ENCODE measurements around the gene RAPGEF4. TPM values are rescaled to one million over a fixed set of nuclear protein-coding genes. Genes with fewer than 3 reads are reported as not detected.

RAPGEF4 gene
- total and polyA plus RNA-seq, 2 donors (not counting 1 experiment from before 2014, with no cell fraction given): 0.22 to 0.30 TPM

GRCh38 chr2:173045181-173045580, 309.5 kb downstream of the RAPGEF4 start:
- no peak for TF ChIP-seq CTCF (IDR thresholded peaks at IDR 0.05)
- TF ChIP-seq EZH2 (IDR thresholded peaks at IDR 0.05; ENCODE audit: borderline replicate concordance, insufficient read depth, low read depth, low read length, poor library complexity, severe bottlenecking): no peak
- no peaks in the 10 kb centered on the region for H3K9me3 ChIP-seq (ENCODE audit: control extremely low read depth in 1 of 3, control insufficient read depth in 2 of 3, insufficient read depth in 1 of 3, low read length in 2 of 3)
- Mint-ChIP-seq H3K27ac (no peak overlapping the region), H3K9me3 (ENCODE audit: insufficient read depth) (no peaks in the 10 kb centered on the region), H3K4me1 (no peaks in the 10 kb centered on the region), H3K4me3 (no peak overlapping the region), H3K27me3 (no peaks in the 10 kb centered on the region)
- no peak overlapping the region for H3K4me3 ChIP-seq (ENCODE audit: control extremely low read depth in 1 of 5, extremely low read depth in 1 of 5, insufficient read depth in 1 of 5, low read depth in 2 of 5, low read length in 4 of 5)
- no peaks in the 10 kb centered on the region for H3K4me1 ChIP-seq (ENCODE audit: control insufficient read depth in 2 of 2, insufficient read depth in 2 of 2, low read length in 2 of 2)
- WGBS (ENCODE audit: insufficient coverage): no CpG with 5 or more reads among the region's 2 CpGs
- no peak overlapping the region for H3K4me2 ChIP-seq (replicated peaks; ENCODE audit: low read depth, low read length, poor library complexity, severe bottlenecking)
- DNase-seq (no peak), ATAC-seq (ENCODE audit: low read depth) (no peak)
- no peaks in the 10 kb centered on the region for H3K36me3 ChIP-seq (replicated peaks in 1 of 2; ENCODE audit: control extremely low read depth in 1 of 2, control insufficient read depth in 1 of 2, extremely low read depth in 1 of 2, insufficient read depth in 2 of 2, low read length in 1 of 2)
- intact Hi-C loops (cut with micrococcal nuclease): no loop called here
- no peak overlapping the region for H3K9ac ChIP-seq (ENCODE audit: low read length)
- H3K79me2 ChIP-seq (ENCODE audit: control insufficient read depth, insufficient read depth, low read length): no peaks in the 10 kb centered on the region
- ChIA-PET POLR2A (no interaction called here), CTCF (interaction anchor here (1.2 kb wide), 1 partner anchor 19 kb away, joined by 4 read pairs; no protein-coding TSS in a partner anchor)
- H2AFZ ChIP-seq (ENCODE audit: insufficient read depth, low read depth, low read length, poor library complexity, severe bottlenecking): no peak overlapping the region
- no peak overlapping the region for H3K27ac ChIP-seq (ENCODE audit: low read length in 2 of 2)
- H4K20me1 ChIP-seq (ENCODE audit: control insufficient read depth, insufficient read depth, low read length, poor library complexity, severe bottlenecking): no peaks in the 10 kb centered on the region
- peaks cover 0 to 3% (median 0%) of the 10 kb centered on the region in 4 experiments for H3K27me3 ChIP-seq (replicated peaks in 1 of 4; ENCODE audit: control extremely low read depth in 1 of 4, control insufficient read depth in 3 of 4, insufficient read depth in 4 of 4, low read length in 3 of 4)

- Mint-ChIP-seq H3K9me3 (ENCODE audit: insufficient read depth) (no peaks in the 10 kb centered on the region), H3K27me3 (peaks cover 3% of the 10 kb centered on the region), H3K27ac (no peak overlapping the region), H3K4me3 (no peak overlapping the region), H3K4me1 (no peaks in the 10 kb centered on the region)
- DNase-seq: no peak
- H3K4me1 ChIP-seq (ENCODE audit: control insufficient read depth in 2 of 2, insufficient read depth in 2 of 2, low read length in 2 of 2): no peaks in the 10 kb centered on the region
- no peak for ATAC-seq (ENCODE audit: low read depth)
- H3K4me2 ChIP-seq (replicated peaks; ENCODE audit: low read depth, low read length, poor library complexity, severe bottlenecking): no peak overlapping the region
- no peak overlapping the region for H2AFZ ChIP-seq (ENCODE audit: insufficient read depth, low read depth, low read length, poor library complexity, severe bottlenecking)
- no CpG with 5 or more reads among the region's 3 CpGs for WGBS (ENCODE audit: insufficient coverage)
- H3K36me3 ChIP-seq (replicated peaks in 1 of 2; ENCODE audit: control extremely low read depth in 1 of 2, control insufficient read depth in 1 of 2, extremely low read depth in 1 of 2, insufficient read depth in 2 of 2, low read length in 1 of 2): no peaks in the 10 kb centered on the region
- H3K4me3 ChIP-seq (ENCODE audit: control extremely low read depth in 1 of 5, extremely low read depth in 1 of 5, insufficient read depth in 1 of 5, low read depth in 2 of 5, low read length in 4 of 5): no peak overlapping the region
- intact Hi-C loops (cut with micrococcal nuclease): no loop called here
- ChIA-PET CTCF (no interaction called here), POLR2A (no interaction called here)
- H3K9ac ChIP-seq (ENCODE audit: low read length): no peak overlapping the region
- no peaks in the 10 kb centered on the region for H3K9me3 ChIP-seq (ENCODE audit: control extremely low read depth in 1 of 3, control insufficient read depth in 2 of 3, insufficient read depth in 1 of 3, low read length in 2 of 3)
- TF ChIP-seq EZH2 (IDR thresholded peaks at IDR 0.05; ENCODE audit: borderline replicate concordance, insufficient read depth, low read depth, low read length, poor library complexity, severe bottlenecking) (no peak), CTCF (IDR thresholded peaks at IDR 0.05) (no peak)
- no peaks in the 10 kb centered on the region for H3K79me2 ChIP-seq (ENCODE audit: control insufficient read depth, insufficient read depth, low read length)
- peaks cover 0 to 3% (median 0%) of the 10 kb centered on the region in 4 experiments for H3K27me3 ChIP-seq (replicated peaks in 1 of 4; ENCODE audit: control extremely low read depth in 1 of 4, control insufficient read depth in 3 of 4, insufficient read depth in 4 of 4, low read length in 3 of 4)
- H3K27ac ChIP-seq (ENCODE audit: low read length in 2 of 2): no peak overlapping the region
- no peaks in the 10 kb centered on the region for H4K20me1 ChIP-seq (ENCODE audit: control insufficient read depth, insufficient read depth, low read length, poor library complexity, severe bottlenecking)
Measured at GRCh38 chr2:173048522-173048896, 312.9 kb downstream of the RAPGEF4 start.

All from B cell (primary cell).